ENCODE measurements around the gene C9orf72. TPM values are rescaled to one million over a fixed set of nuclear protein-coding genes. Genes with fewer than 3 reads are reported as not detected.

The C9orf72 gene
- polyA plus RNA-seq, 3 donors from 2014 or later: 4.5 to 11.6 (median 7.6) TPM

DNA sequence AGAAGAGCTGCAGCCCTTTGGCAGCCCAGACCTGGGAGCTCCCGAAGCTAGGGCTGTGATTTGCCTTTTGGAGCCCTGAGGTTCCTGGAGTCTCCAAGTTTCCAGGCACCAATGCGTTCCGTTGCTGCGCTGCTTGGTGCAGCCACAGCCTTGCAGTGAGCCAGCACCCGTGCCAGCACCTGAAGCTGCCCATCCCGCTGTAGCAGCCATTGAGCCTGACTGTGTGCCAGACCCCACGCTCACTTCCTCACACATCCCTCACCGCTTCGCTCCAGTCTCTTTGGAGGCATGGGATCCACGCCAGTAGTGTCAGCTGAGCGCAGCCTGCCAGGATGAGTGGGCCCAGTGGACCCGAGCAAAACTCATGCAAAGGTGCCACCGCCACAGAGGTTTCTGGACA, 22.5 kb upstream of the C9orf72 start:
- Mint-ChIP-seq H3K4me3 (no peak overlapping the region), H3K27me3 (ENCODE audit: low read depth in 3 of 3) (peaks cover 2 to 10% (median 4%) of the 10 kb centered on the region in 3 donors), H3K9me3 (no peaks in the 10 kb centered on the region), H3K36me3 (no peaks in the 10 kb centered on the region), H3K27ac (no peak overlapping the region), H3K4me1 (no peaks in the 10 kb centered on the region)
- no peak for DNase-seq

DNA sequence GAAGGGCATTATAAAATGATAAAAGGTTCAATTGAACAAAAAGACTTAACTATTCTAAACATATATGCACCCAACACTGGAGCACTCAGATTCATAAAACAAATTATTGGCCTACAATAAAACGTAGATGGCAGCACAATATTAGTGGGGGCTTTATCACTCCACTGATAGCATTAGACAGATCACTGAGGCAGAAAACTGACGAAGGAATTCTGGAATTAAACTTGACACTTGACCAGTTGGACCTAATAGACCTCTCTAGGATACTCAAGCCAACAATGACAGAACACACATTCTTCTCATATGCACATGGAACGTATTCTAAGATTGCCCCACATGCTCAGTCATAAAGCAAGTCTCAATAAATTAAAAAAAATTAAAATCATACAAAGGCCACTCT, 18.4 kb upstream of the C9orf72 start:
- no peaks in the 10 kb centered on the region for H3K4me1 Mint-ChIP-seq
- no peak for DNase-seq
- no peak overlapping the region for H3K4me3 Mint-ChIP-seq
- H3K27me3 Mint-ChIP-seq (ENCODE audit: low read depth in 3 of 3): peaks cover 2 to 23% (median 2%) of the 10 kb centered on the region in 3 donors
- no peaks in the 10 kb centered on the region for H3K36me3 Mint-ChIP-seq
- H3K9me3 Mint-ChIP-seq: peaks cover 0 to 3% (median 0%) of the 10 kb centered on the region in 6 donors
- no peak overlapping the region for H3K27ac Mint-ChIP-seq

DNA sequence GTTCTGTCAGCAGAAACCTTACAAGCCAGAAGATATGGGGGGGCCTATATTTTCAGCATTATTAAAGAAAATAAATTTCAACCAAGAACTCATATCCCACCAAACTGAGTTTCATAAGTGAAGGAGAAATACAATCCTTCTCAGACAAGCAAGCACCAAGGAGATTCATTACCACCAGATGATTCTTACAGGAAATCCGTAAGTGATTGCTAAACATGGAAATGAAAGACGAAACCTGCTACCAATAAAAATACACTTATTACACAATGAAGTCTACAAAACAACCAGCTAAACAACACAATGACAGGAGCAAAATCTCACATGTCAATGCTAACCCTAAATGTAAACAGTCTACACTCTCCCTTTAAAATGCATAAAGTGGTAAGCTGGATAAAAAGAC, 17.8 kb upstream of the C9orf72 start:
- no peak overlapping the region for H3K4me3 Mint-ChIP-seq
- H3K36me3 Mint-ChIP-seq: no peaks in the 10 kb centered on the region
- H3K4me1 Mint-ChIP-seq: no peaks in the 10 kb centered on the region
- H3K27ac Mint-ChIP-seq: no peak overlapping the region
- DNase-seq: no peak
- H3K9me3 Mint-ChIP-seq: peaks cover 0 to 3% (median 0%) of the 10 kb centered on the region in 6 donors
- peaks cover 2 to 24% (median 2%) of the 10 kb centered on the region in 3 donors for H3K27me3 Mint-ChIP-seq (ENCODE audit: low read depth in 3 of 3)

DNA sequence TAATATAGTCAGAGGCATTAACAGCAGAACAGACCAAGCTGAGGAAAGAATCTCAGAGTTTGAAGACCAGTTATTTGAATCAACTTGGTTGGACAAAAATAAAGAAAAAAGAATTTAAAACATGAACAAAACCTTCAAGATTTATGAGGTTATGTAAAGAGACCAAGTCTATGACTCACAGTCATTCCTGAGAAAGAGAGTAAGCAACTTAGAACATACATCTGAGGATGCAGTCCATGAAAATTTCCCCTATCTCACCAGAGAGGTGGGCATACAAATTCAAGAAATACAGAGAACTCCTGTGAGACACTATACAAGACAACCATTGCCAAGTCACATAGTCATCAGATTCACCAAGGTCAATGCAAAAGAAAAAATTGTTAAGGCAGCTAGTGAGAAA, 17.4 kb upstream of the C9orf72 start:
- Mint-ChIP-seq H3K9me3 (peaks cover 0 to 3% (median 0%) of the 10 kb centered on the region in 6 donors), H3K36me3 (no peaks in the 10 kb centered on the region), H3K4me3 (no peak overlapping the region), H3K4me1 (no peaks in the 10 kb centered on the region), H3K27ac (no peak overlapping the region), H3K27me3 (ENCODE audit: low read depth in 3 of 3) (peaks cover 2 to 24% (median 2%) of the 10 kb centered on the region in 3 donors)
- DNase-seq: no peak

DNA sequence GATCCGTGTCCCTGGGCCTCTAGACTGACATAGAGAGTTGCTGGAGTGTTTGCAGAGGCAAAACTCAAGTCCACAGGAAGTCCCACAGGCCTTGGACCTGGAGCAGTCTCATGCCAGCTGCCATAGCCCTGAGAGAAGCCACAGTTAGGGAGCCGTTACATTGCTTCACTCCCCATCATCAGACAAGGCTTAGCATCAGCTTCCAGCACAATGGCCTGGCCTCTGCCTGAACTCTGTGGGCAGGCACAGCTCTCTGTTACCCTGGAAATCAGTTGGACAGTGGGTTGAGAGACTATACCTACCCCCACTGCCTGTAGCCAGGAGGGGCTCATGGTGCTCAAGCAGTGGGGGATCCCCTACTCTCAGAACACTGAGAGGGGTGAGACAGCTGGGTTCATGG, 16.2 kb upstream of the C9orf72 start:
- peaks cover 2 to 22% (median 5%) of the 10 kb centered on the region in 3 donors for H3K27me3 Mint-ChIP-seq (ENCODE audit: low read depth in 3 of 3)
- H3K36me3 Mint-ChIP-seq: no peaks in the 10 kb centered on the region
- H3K4me3 Mint-ChIP-seq: no peak overlapping the region
- no peak overlapping the region for H3K27ac Mint-ChIP-seq
- no peak for DNase-seq
- H3K4me1 Mint-ChIP-seq: no peaks in the 10 kb centered on the region
- peaks cover 0 to 3% (median 0%) of the 10 kb centered on the region in 6 donors for H3K9me3 Mint-ChIP-seq

DNA sequence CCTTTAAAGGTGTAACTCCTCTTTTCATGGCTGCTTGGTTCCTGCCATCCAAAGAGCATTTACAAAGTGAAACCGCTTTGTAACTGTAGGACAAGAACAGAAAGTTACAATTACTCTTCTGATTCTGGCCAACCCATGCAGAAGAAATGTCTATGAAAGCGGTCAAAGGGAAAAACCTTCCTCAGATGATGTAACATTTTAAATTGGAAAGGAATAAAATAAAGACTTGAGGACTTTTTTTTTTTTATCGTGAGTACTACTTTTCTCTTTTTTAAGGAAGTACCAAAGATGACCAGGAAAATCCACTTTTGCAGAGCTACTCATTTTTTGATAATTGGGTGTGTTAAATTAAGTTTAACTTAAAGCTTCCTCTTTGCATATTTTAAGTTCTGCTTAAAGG, 13.0 kb upstream of the C9orf72 start:
- peaks cover 0 to 3% (median 0%) of the 10 kb centered on the region in 6 donors for H3K9me3 Mint-ChIP-seq
- no peaks in the 10 kb centered on the region for H3K4me1 Mint-ChIP-seq
- H3K36me3 Mint-ChIP-seq: no peaks in the 10 kb centered on the region
- peaks cover 2 to 20% (median 13%) of the 10 kb centered on the region in 3 donors for H3K27me3 Mint-ChIP-seq (ENCODE audit: low read depth in 3 of 3)
- no peak overlapping the region for H3K4me3 Mint-ChIP-seq
- no peak for DNase-seq
- H3K27ac Mint-ChIP-seq: no peak overlapping the region

DNA sequence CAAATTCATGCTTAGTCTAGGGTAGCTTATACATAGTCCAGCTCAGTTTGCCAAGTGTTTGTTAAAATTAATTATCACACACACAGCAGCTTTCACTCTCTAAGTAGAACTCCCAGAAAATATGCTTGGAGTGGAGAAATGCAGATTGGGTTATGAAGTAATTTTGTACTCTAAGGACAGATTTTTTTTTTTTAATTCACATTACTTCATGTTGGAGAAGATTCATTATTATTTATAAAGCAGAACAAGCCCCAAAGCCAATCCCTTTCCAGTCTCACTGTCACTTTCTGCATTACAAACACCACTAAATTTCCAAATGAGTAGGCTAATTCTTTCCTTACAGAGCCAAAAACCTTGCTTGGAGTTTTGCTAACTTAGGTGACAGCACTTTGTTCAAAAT, 11.7 kb upstream of the C9orf72 start:
- DNase-seq: no peak
- H3K27me3 Mint-ChIP-seq (ENCODE audit: low read depth in 3 of 3): peaks cover 2 to 25% (median 13%) of the 10 kb centered on the region in 3 donors
- no peaks in the 10 kb centered on the region for H3K4me1 Mint-ChIP-seq
- H3K27ac Mint-ChIP-seq: no peak overlapping the region
- no peak overlapping the region for H3K4me3 Mint-ChIP-seq
- no peaks in the 10 kb centered on the region for H3K36me3 Mint-ChIP-seq
- H3K9me3 Mint-ChIP-seq: peaks cover 0 to 3% (median 0%) of the 10 kb centered on the region in 6 donors

DNA sequence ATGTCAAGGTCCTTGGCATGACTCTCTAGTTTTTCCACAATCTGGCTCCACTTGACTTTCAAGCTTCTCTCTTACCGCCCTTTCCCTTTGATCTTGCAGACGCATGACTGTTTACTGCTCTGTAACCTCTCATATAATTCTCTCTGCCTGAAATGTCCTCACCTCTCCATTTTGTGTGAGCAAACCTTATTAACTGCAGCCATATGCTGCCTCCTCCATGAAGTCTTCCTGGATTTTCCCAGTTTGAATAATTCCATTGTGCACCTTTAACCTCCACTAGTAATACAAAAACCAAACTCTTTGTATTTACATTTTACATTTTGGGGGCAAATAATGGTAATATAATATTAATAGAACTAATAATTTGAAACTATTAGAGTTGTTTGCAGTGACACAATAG, 9.5 kb upstream of the C9orf72 start:
- H3K27me3 Mint-ChIP-seq (ENCODE audit: low read depth in 3 of 3): peaks cover 2 to 18% (median 13%) of the 10 kb centered on the region in 3 donors
- no peak for DNase-seq
- H3K4me3 Mint-ChIP-seq: no peak overlapping the region
- H3K9me3 Mint-ChIP-seq: peaks cover 0 to 7% (median 4%) of the 10 kb centered on the region in 6 donors
- no peaks in the 10 kb centered on the region for H3K4me1 Mint-ChIP-seq
- H3K36me3 Mint-ChIP-seq: peaks cover 0 to 3% (median 0%) of the 10 kb centered on the region in 3 donors
- H3K27ac Mint-ChIP-seq: no peak overlapping the region

DNA sequence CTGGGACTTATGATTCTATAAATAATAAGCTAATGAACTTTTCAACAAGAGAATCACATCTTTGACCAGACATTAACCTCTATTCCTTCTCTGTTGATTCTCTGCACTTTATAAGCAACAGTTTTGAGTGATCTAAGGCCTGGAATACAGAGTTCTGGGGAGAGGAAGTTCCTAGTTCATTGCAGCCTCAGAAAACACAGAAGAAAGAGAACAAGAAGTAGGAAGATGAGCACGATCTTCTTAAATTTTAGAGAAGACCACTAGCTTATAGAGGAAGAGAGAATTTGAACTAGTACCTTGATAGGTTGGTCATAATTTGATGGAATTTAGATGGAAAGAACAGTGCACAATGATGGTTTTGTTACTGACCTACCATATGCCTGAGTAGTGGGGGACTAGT, 8.5 kb upstream of the C9orf72 start:
- peaks cover 0 to 7% (median 3%) of the 10 kb centered on the region in 6 donors for H3K9me3 Mint-ChIP-seq
- H3K27ac Mint-ChIP-seq: no peak overlapping the region
- H3K27me3 Mint-ChIP-seq (ENCODE audit: low read depth in 3 of 3): peaks cover 2 to 13% (median 13%) of the 10 kb centered on the region in 3 donors
- H3K4me3 Mint-ChIP-seq: no peak overlapping the region
- H3K36me3 Mint-ChIP-seq: peaks cover 0 to 3% (median 0%) of the 10 kb centered on the region in 3 donors
- H3K4me1 Mint-ChIP-seq: no peaks in the 10 kb centered on the region
- DNase-seq: no peak

DNA sequence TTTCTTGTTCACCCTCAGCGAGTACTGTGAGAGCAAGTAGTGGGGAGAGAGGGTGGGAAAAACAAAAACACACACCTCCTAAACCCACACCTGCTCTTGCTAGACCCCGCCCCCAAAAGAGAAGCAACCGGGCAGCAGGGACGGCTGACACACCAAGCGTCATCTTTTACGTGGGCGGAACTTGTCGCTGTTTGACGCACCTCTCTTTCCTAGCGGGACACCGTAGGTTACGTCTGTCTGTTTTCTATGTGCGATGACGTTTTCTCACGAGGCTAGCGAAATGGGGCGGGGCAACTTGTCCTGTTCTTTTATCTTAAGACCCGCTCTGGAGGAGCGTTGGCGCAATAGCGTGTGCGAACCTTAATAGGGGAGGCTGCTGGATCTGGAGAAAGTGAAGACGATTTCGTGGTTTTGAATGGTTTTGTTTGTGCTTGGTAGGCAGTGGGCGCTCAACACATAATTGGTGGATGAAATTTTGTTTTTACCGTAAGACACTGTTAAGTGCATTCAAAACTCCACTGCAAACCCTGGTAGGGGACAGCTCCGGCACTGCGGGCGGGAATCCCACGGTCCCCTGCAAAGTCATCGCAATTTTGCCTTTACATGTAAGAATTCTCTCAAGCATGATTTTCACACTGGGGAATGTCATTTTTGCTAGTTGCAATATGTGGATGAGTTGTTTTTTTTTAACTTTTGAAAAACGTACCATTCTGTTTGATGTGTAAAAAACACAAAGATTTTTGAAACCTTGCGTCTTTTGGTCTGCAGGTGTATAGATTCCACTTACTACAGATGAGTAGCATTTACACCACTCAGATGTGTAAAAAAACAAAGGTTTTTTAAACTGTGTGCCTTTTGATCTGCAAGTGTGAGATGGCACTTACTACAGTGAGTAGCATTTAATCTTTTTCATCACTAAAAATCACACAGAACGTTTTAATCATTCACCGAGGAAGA, 631 bp upstream of the C9orf72 start:
- H3K4me1 Mint-ChIP-seq: peaks cover 24 to 27% of the 10 kb centered on the region in 2 donors
- H3K36me3 Mint-ChIP-seq: peaks cover 0 to 3% (median 0%) of the 10 kb centered on the region in 3 donors
- H3K27ac Mint-ChIP-seq: peak overlapping the region; percentile 99 to 100 (median 99)
- peak overlapping the region; percentile 92 to 99 (median 97) for H3K4me3 Mint-ChIP-seq
- H3K9me3 Mint-ChIP-seq: peaks cover 0 to 7% (median 4%) of the 10 kb centered on the region in 6 donors
- H3K27me3 Mint-ChIP-seq (ENCODE audit: low read depth in 3 of 3): peaks cover 17 to 21% (median 17%) of the 10 kb centered on the region in 3 donors
- DNase-seq: peak; percentile 97 to 98 (median 97)

DNA sequence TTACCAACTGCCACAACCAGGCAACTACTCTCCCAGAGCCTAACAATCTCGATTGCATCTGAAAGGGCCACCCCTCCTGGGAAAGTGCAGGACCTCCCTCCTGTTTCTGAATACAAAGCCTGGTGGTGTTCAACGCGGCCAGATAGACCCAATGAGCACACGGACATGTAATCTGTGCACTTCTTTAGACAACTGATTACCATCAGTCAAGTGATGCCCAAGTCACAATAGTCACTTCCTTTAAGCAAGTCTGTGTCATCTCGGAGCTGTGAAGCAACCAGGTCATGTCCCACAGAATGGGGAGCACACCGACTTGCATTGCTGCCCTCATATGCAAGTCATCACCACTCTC, 739 bp downstream of the C9orf72 start:
- DNase-seq: peak; percentile 57 to 67 (median 61)
- Mint-ChIP-seq H3K27ac (peak overlapping the region; percentile 87 to 100 (median 99)), H3K27me3 (ENCODE audit: low read depth in 3 of 3) (peaks cover 17 to 21% (median 17%) of the 10 kb centered on the region in 3 donors), H3K36me3 (no peaks in the 10 kb centered on the region), H3K4me1 (peaks cover 24 to 27% of the 10 kb centered on the region in 2 donors), H3K4me3 (peak overlapping the region; percentile 92 to 99 (median 97)), H3K9me3 (peaks cover 0 to 2% (median 0%) of the 10 kb centered on the region in 6 donors)

DNA sequence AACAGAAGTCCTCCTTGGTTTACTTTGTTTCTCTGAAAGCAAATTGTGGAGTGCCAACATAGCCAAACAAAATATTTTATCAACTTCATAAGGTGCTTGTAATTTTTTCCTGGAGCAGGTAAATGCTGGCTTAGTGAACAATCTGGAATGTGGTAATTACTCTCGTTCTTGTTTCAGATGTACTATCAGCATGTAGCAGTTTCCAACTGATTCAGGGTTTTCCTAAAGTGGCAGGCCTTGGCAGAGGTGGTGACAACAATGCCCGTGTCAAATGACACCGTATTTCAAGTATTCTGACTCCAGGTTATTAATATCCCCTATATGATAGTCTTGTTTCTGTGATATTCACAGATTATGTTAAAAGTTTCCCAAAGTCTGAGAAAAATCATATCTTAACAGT, 1.2 kb downstream of the C9orf72 start:
- Mint-ChIP-seq H3K4me1 (peaks cover 24 to 27% of the 10 kb centered on the region in 2 donors), H3K4me3 (peak overlapping the region; percentile 92 to 99 (median 97)), H3K36me3 (peaks cover 0 to 5% (median 1%) of the 10 kb centered on the region in 3 donors), H3K9me3 (peaks cover 0 to 2% (median 0%) of the 10 kb centered on the region in 6 donors), H3K27me3 (ENCODE audit: low read depth in 3 of 3) (peaks cover 17 to 21% (median 17%) of the 10 kb centered on the region in 3 donors), H3K27ac (peak overlapping the region; percentile 87 to 100 (median 99))
- DNase-seq: no peak

DNA sequence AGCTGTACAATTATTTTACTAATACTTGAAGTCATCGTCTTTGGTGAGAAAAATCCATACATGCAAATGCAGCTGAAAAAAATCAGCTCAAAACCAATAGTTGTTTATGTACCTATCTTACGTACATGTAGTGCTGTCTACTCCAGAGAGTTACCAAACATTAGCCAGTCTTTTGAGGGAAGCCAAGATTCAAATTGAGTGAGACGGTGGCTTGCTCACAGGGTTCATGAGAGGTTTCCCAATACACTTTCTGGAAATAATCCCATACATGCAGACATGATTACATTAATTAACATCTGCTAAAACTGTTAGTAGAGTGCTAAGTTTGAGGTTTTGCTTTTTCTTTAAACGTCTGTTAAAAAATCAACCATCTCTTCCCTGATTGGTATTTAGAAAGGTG, 2.3 kb downstream of the C9orf72 start:
- DNase-seq: no peak
- H3K4me3 Mint-ChIP-seq: peak overlapping the region in 1 of 5 donors; percentile 38
- H3K36me3 Mint-ChIP-seq: peaks cover 5 to 11% (median 10%) of the 10 kb centered on the region in 3 donors
- peaks cover 24 to 27% of the 10 kb centered on the region in 2 donors for H3K4me1 Mint-ChIP-seq
- H3K27ac Mint-ChIP-seq: peak overlapping the region in 3 of 6 donors; percentile 14 to 99 (median 60)
- peaks cover 0 to 2% (median 0%) of the 10 kb centered on the region in 6 donors for H3K9me3 Mint-ChIP-seq
- H3K27me3 Mint-ChIP-seq (ENCODE audit: low read depth in 3 of 3): peaks cover 17 to 21% (median 17%) of the 10 kb centered on the region in 3 donors

DNA sequence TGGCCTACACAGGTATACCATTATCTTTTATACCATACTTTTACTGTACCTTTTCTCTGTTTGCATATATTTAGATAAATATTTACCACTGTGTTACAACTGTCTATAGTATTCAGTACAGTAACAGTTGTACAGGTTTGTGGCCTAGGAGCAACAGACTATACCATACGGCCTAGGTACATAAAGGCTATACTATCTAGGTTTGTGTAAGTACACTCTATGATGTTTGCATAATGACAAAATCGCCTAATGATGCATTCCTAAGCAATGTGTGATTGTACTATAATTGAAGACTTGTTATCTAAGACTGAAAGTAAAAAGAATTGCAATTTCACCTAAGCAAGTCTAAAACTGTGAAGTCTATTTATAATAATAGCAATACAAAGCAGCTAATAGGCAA, 3.9 kb downstream of the C9orf72 start:
- no peak for DNase-seq
- Mint-ChIP-seq H3K27me3 (ENCODE audit: low read depth in 3 of 3) (peaks cover 16 to 17% (median 17%) of the 10 kb centered on the region in 3 donors), H3K9me3 (peaks cover 0 to 2% (median 0%) of the 10 kb centered on the region in 6 donors), H3K27ac (no peak overlapping the region), H3K4me1 (peaks cover 24 to 25% of the 10 kb centered on the region in 2 donors), H3K4me3 (no peak overlapping the region), H3K36me3 (peaks cover 5 to 18% (median 10%) of the 10 kb centered on the region in 3 donors)

Measured in immature natural killer cell (primary cell).